Lung (tissue), 12 donors: ENCODE data around the gene PLPP7. TPM values are rescaled to one million over a fixed set of nuclear protein-coding genes. Genes with fewer than 3 reads are reported as not detected.

Source experiments
- ATAC-seq: fragments of 200-7000 bp; cut with Tn5 transposase; one replicate; pipeline ENCODE4 v1.9.1; 2020; ENCODE audit warnings: moderate number of reproducible peaks; ENCODE audit not compliant: insufficient read depth, low FRiP score
- DNase-seq, 3 donors: peaks; one replicate each; pipeline ENCODE4 v3.0.0-alpha.2; 2013 to 2017
- H3K27ac ChIP-seq, 2 donors: one replicate each; pipeline ENCODE4 v1.5.1; 2013; ENCODE audit warnings: mild to moderate bottlenecking in 2 of 2, moderate library complexity in 2 of 2, control low read depth in 1 of 2, inconsistent platforms in 1 of 2, low read depth in 1 of 2, low read length in 1 of 2
- H3K27me3 ChIP-seq, 3 donors: one replicate each; pipeline ENCODE4 v1.5.1; 2013; ENCODE audit warnings: low read length in 2 of 3; ENCODE audit not compliant: control insufficient read depth in 3 of 3, insufficient read depth in 3 of 3
- H3K36me3 ChIP-seq, 4 donors: one replicate each; pipeline ENCODE4 v1.5.1; 2013; ENCODE audit warnings: low read length in 4 of 4, mild to moderate bottlenecking in 1 of 4, moderate library complexity in 1 of 4; ENCODE audit not compliant: control insufficient read depth in 4 of 4, insufficient read depth in 4 of 4
- H3K4me1 ChIP-seq, 5 donors: one replicate each; pipeline ENCODE4 v1.5.1; 2013; ENCODE audit warnings: low read length in 5 of 5, mild to moderate bottlenecking in 2 of 5, moderate library complexity in 1 of 5; ENCODE audit not compliant: control insufficient read depth in 5 of 5, insufficient read depth in 5 of 5
- H3K4me3 ChIP-seq: one replicate; pipeline ENCODE4 v1.5.1; 2013; ENCODE audit warnings: mild to moderate bottlenecking, control low read depth, moderate library complexity
- H3K9ac ChIP-seq, 2 donors: one replicate each; pipeline ENCODE4 v1.5.1; 2013; ENCODE audit warnings: low read length in 2 of 2, control low read depth in 1 of 2; ENCODE audit not compliant: insufficient read depth in 1 of 2
- H3K9me3 ChIP-seq, 4 donors: one replicate each; pipeline ENCODE4 v1.5.1; 2013; ENCODE audit warnings: low read length in 3 of 4, mild to moderate bottlenecking in 1 of 4, moderate library complexity in 1 of 4; ENCODE audit not compliant: control insufficient read depth in 4 of 4, insufficient read depth in 3 of 4
- CTCF ChIP-seq: IDR thresholded peaks from 2 replicates; pipeline ENCODE4 v1.5.1; 2012; ENCODE audit warnings: mild to moderate bottlenecking; ENCODE audit errors: control extremely low read depth, extremely low read depth
- WGBS, 2 donors: extraction: QIAGEN DNeasy Blood & Tissue Kit; methylation state at CpG; one replicate each; pipeline ENCODE4 v1.1.7; 2013; 5-methylcytosine and 5-hydroxymethylcytosine counted together
- polyA plus RNA-seq, 2 donors: library from polyadenylated mRNA; stranded (reverse); fragments of 200-250 nt; gene quantifications; one replicate each; pipeline ENCODE4 v1.2.1, GENCODE V29; 2013
- total RNA-seq, 2 donors: library from RNA; depleted of rRNA in 1 of 2; stranded (reverse); fragments of >200 nt in 1 of 2; gene quantifications; one replicate each; pipeline ENCODE4 v1.2.1, GENCODE V29; 2014 to 2021
- donor health status: control.
- donor health status: control.
- donor health status: Bipolar disorder and iron deficiency.
- donor health status: healthy.
- donor health status: DM: yes; HTN: yes; CAD: no.

The PLPP7 gene
- total and polyA plus RNA-seq, 4 donors, result 0.79 to 1.8 (median 1.1) TPM

- Histone ChIP-seq H3K36me3 (no peaks in the 10 kb centered on the region), H3K4me3 (no peak overlapping the region), H3K9ac (no peak overlapping the region), H3K4me1 (no peaks in the 10 kb centered on the region), H3K9me3 (no peaks in the 10 kb centered on the region), H3K27me3 (no peaks in the 10 kb centered on the region), H3K27ac (no peak overlapping the region)
- ATAC-seq (no peak), DNase-seq (no peak)
- no peak for TF ChIP-seq CTCF
- WGBS, 2 donors, result 94 to 95% methylated on average over 4 of the region's 4 CpGs
Observed at GRCh38 chr9:131246618-131247017, 42.9 kb upstream of the PLPP7 start.

- 51 to 74% methylated on average over 22 to 23 of the region's 23 CpGs for WGBS, 2 donors
Observed at GRCh38 chr9:131252120-131252519, 37.4 kb upstream of the PLPP7 start.

GRCh38 chr9:131253891-131254491 is 35.5 kb upstream of the PLPP7 start:
- DNase-seq, result no peak
- Histone ChIP-seq H3K9me3 (no peaks in the 10 kb centered on the region), H3K9ac (no peak overlapping the region), H3K27me3 (no peaks in the 10 kb centered on the region), H3K27ac (peak overlapping the region; percentile 43 to 47), H3K4me3 (no peak overlapping the region), H3K4me1 (peaks cover 0 to 12% (median 5%) of the 10 kb centered on the region in 5 donors), H3K36me3 (peaks cover 0 to under 1% (median 0%) of the 10 kb centered on the region in 4 donors)
- ATAC-seq, result no peak
- no peak for TF ChIP-seq CTCF
- 33 to 66% methylated on average over 14 of the region's 14 CpGs for WGBS, 2 donors

More at GRCh38 chr9:131252120-131252519, 37.4 kb upstream of the PLPP7 start:
- Histone ChIP-seq H3K27me3 (no peaks in the 10 kb centered on the region), H3K27ac (peak overlapping the region in 1 of 2 donors; percentile 37), H3K9me3 (no peaks in the 10 kb centered on the region), H3K4me3 (no peak overlapping the region), H3K36me3 (no peaks in the 10 kb centered on the region), H3K9ac (no peak overlapping the region), H3K4me1 (peaks cover 0 to 8% (median 3%) of the 10 kb centered on the region in 5 donors)
- ATAC-seq, result no peak
- DNase-seq, result no peak
- no peak for TF ChIP-seq CTCF

GRCh38 chr9:131254626-131255025 is 34.9 kb upstream of the PLPP7 start:
- peak overlapping the region; percentile 47 to 68 for H3K27ac ChIP-seq
- H3K4me1 ChIP-seq, result peaks cover 0 to 12% (median 5%) of the 10 kb centered on the region in 5 donors
- ATAC-seq (no peak), DNase-seq (no peak)
- no peaks in the 10 kb centered on the region for H3K27me3 ChIP-seq
- no peaks in the 10 kb centered on the region for H3K9me3 ChIP-seq
- 66 to 76% methylated on average over 14 of the region's 14 CpGs for WGBS, 2 donors
- no peak for TF ChIP-seq CTCF
- no peak overlapping the region for H3K9ac ChIP-seq
- no peak overlapping the region for H3K4me3 ChIP-seq
- peaks cover 0 to 5% (median 0%) of the 10 kb centered on the region in 4 donors for H3K36me3 ChIP-seq
